DND-41 (cell line): Measurements from ENCODE around the gene IGFBP5.

Source experiments
- CTCF ChIP-seq: IDR thresholded peaks from 2 replicates; pipeline ENCODE4 v1.5.1; 2012; ENCODE audit warnings: borderline replicate concordance, low read length, moderate library complexity, mild to moderate bottlenecking; ENCODE audit not compliant: poor library complexity, severe bottlenecking; ENCODE audit errors: extremely low read depth
- EZH2 ChIP-seq: IDR thresholded peaks from 3 replicates; pipeline ENCODE4 v1.6.1; 2012; ENCODE audit warnings: borderline replicate concordance, low read depth, mild to moderate bottlenecking, moderate library complexity, low read length, inconsistent platforms; ENCODE audit not compliant: severe bottlenecking

- TF ChIP-seq EZH2 (no peak), CTCF (no peak)
Observed at GRCh38 chr2:216672466-216672865, 22.9 kb downstream of the IGFBP5 start.
